CD14-positive monocyte (primary cell): ENCODE data around the gene TECPR2. TPM values are rescaled to one million over a fixed set of nuclear protein-coding genes. Genes with fewer than 3 reads are reported as not detected.

Source experiments
- DNase-seq, 3 donors: peaks; one replicate each; pipeline ENCODE4 v3.0.0-alpha.2; 2011 to 2022
- H2AFZ ChIP-seq: 2 replicates; pipeline ENCODE4 v1.6.0; 2012; ENCODE audit warnings: mild to moderate bottlenecking, low read depth, low read length, inconsistent platforms; ENCODE audit not compliant: insufficient read depth, poor library complexity, severe bottlenecking
- H3K27ac ChIP-seq, 2 donors: 1 replicate in 1 of 2; 2 replicates in 1 of 2; pipeline ENCODE4 v1.5.1; 2012 to 2013; ENCODE audit warnings: low read length in 2 of 2, control low read depth in 1 of 2, inconsistent platforms in 1 of 2, low read depth in 1 of 2, mild to moderate bottlenecking in 1 of 2
- H3K27me3 ChIP-seq, 2 donors: one replicate each; pipeline versions ENCODE4 v1.6.0 to v1.6.1; 2011 to 2013; ENCODE audit warnings: low read length in 2 of 2; ENCODE audit not compliant: control insufficient read depth in 2 of 2, insufficient read depth in 2 of 2
- H3K36me3 ChIP-seq, 2 donors: replicated peaks in 1 of 2; 1 replicate in 1 of 2; 2 replicates in 1 of 2; pipeline versions ENCODE4 v1.5.1 to v1.6.1; 2012 to 2013; ENCODE audit warnings: low read length in 2 of 2, control low read depth in 1 of 2, inconsistent platforms in 1 of 2, mild to moderate bottlenecking in 1 of 2; ENCODE audit not compliant: insufficient read depth in 2 of 2, control insufficient read depth in 1 of 2
- H3K4me1 ChIP-seq, 2 donors: 1 replicate in 1 of 2; 2 replicates in 1 of 2; pipeline versions ENCODE4 v1.5.1 to v1.6.1; 2012 to 2013; ENCODE audit warnings: low read length in 2 of 2, control low read depth in 1 of 2, inconsistent platforms in 1 of 2, mild to moderate bottlenecking in 1 of 2, moderate library complexity in 1 of 2; ENCODE audit not compliant: insufficient read depth in 2 of 2, control insufficient read depth in 1 of 2
- H3K4me2 ChIP-seq: replicated peaks from 2 replicates; pipeline ENCODE3; 2012; ENCODE audit warnings: low read length, moderate library complexity, mild to moderate bottlenecking; ENCODE audit not compliant: poor library complexity, severe bottlenecking; ENCODE audit errors: extremely low read depth
- H3K4me3 ChIP-seq, 3 experiments: fragments of 200-600 bp in 1 of 3; sonication (generic) in 1 of 3; replicated peaks in 1 of 3; 1 replicate in 2 of 3; 2 replicates in 1 of 3; pipeline ENCODE4 v1.5.1; 2011 to 2013; ENCODE audit warnings: low read length in 3 of 3, mild to moderate bottlenecking in 3 of 3, control low read depth in 2 of 3, low read depth in 2 of 3, inconsistent platforms in 1 of 3, moderate library complexity in 1 of 3
- H3K79me2 ChIP-seq: 2 replicates; pipeline ENCODE4 v1.6.0; 2012; ENCODE audit warnings: mild to moderate bottlenecking, control low read depth, inconsistent platforms, low read length, moderate library complexity; ENCODE audit not compliant: insufficient read depth
- H3K9ac ChIP-seq: 2 replicates; pipeline ENCODE4 v1.6.0; 2017; ENCODE audit warnings: low read length, mild to moderate bottlenecking; ENCODE audit not compliant: insufficient read depth, poor library complexity, severe bottlenecking
- H3K9me3 ChIP-seq, 2 donors: replicated peaks in 1 of 2; 1 replicate in 1 of 2; 2 replicates in 1 of 2; pipeline versions ENCODE4 v1.5.1 to v1.6.1; 2012 to 2013; ENCODE audit warnings: low read length in 2 of 2, control low read depth in 1 of 2; ENCODE audit not compliant: control insufficient read depth in 1 of 2, insufficient read depth in 1 of 2
- H4K20me1 ChIP-seq: 2 replicates; pipeline ENCODE4 v1.6.0; 2012; ENCODE audit warnings: mild to moderate bottlenecking, low read length, control low read depth, moderate library complexity; ENCODE audit not compliant: insufficient read depth
- H3K27ac Mint-ChIP-seq, 7 donors: one replicate each; pipeline ENCODE4 v1.8.0; 2020; ENCODE audit warnings: mild to moderate bottlenecking in 7 of 7, mixed read lengths in 7 of 7, moderate library complexity in 6 of 7, inconsistent platforms in 2 of 7
- H3K27me3 Mint-ChIP-seq, 3 donors: one replicate each; pipeline ENCODE4 v1.8.0; 2021 to 2022; ENCODE audit warnings: low read depth in 3 of 3, mild to moderate bottlenecking in 3 of 3, mixed read lengths in 3 of 3, moderate library complexity in 3 of 3, inconsistent platforms in 1 of 3
- H3K36me3 Mint-ChIP-seq, 2 donors: one replicate each; pipeline ENCODE4 v1.8.0; 2020; ENCODE audit warnings: mixed read lengths in 2 of 2, inconsistent platforms in 1 of 2, mild to moderate bottlenecking in 1 of 2
- H3K4me1 Mint-ChIP-seq: one replicate; pipeline ENCODE4 v1.8.0; 2020; ENCODE audit warnings: mild to moderate bottlenecking, mixed read lengths
- H3K4me3 Mint-ChIP-seq, 2 donors: one replicate each; pipeline ENCODE4 v1.8.0; 2020; ENCODE audit warnings: mild to moderate bottlenecking in 2 of 2, mixed read lengths in 2 of 2, moderate library complexity in 1 of 2
- H3K9me3 Mint-ChIP-seq, 7 donors: one replicate each; pipeline ENCODE4 v1.8.0; 2020 to 2022; ENCODE audit warnings: mixed read lengths in 7 of 7, mild to moderate bottlenecking in 6 of 7, moderate library complexity in 6 of 7, inconsistent platforms in 2 of 7
- CTCF ChIP-seq: fragments of 200-600 bp; IDR thresholded peaks from one replicate; pipeline ENCODE4 v1.8.0; 2022; ENCODE audit warnings: antibody characterized with exemption, mild to moderate bottlenecking
- WGBS: methylation state at CpG from one replicate; pipeline ENCODE4 v1.1.5; 2013; ENCODE audit warnings: missing lambda C conversion rate; ENCODE audit not compliant: insufficient coverage; 5-methylcytosine and 5-hydroxymethylcytosine counted together
- intact Hi-C, 2 donors: fragments of 100-400 bp; cut with micrococcal nuclease; formaldehyde crosslinking; loops; one replicate each; pipeline versions ENCODE4 v1.15.0 to v1.15.1; 2023
- polyA plus RNA-seq, 3 donors: library from polyadenylated mRNA; depleted of rRNA in 1 of 3; unstranded in 2 of 3; stranded (reverse) in 1 of 3; fragments of 300-500 nt in 2 of 3; fragments of >200 nt in 1 of 3; fragmentation: Illumina TruSeq in 2 of 3; gene quantifications; 1 replicate in 2 of 3; 2 replicates in 1 of 3; pipeline ENCODE4 v1.2.3, GENCODE V29; 2012 to 2021

Gene TECPR2
- polyA plus RNA-seq, 3 donors = 2.8 to 10.4 (median 6.4) TPM

- Mint-ChIP-seq H3K4me3 (peak overlapping the region; percentile 69 to 78), H3K36me3 (peaks cover 2 to 10% of the 10 kb centered on the region in 2 donors), H3K27me3 (peaks cover 2 to 10% (median 4%) of the 10 kb centered on the region in 3 donors), H3K27ac (peak overlapping the region in 6 of 7 donors; percentile 68 to 92 (median 83)), H3K4me1 (peaks cover 19% of the 10 kb centered on the region), H3K9me3 (peaks cover 0 to 3% (median 0%) of the 10 kb centered on the region in 7 donors)
- H4K20me1 ChIP-seq = no peaks in the 10 kb centered on the region
- peak overlapping the region in 1 of 2 donors; percentile 53 for H3K27ac ChIP-seq
- intact Hi-C loops = loop anchor here in 1 of 2 donors (10.0 kb wide), 1 partner anchor 144 kb away; the partner anchor contains the start of genes CINP and TECPR2
- DNase-seq = peak; percentile 68 to 82 (median 80)
- peaks cover 0 to 4% of the 10 kb centered on the region in 2 donors for H3K27me3 ChIP-seq
- WGBS = 12% methylated on average over 97 of the region's 110 CpGs
- H3K9me3 ChIP-seq = no peaks in the 10 kb centered on the region
- peak overlapping the region; percentile 59 for H3K4me2 ChIP-seq
- H3K4me1 ChIP-seq = peaks cover 16 to 19% of the 10 kb centered on the region in 2 donors
- H3K4me3 ChIP-seq = peak overlapping the region in 2 of 3 experiments; percentile 18 to 61
- peak overlapping the region; percentile 45 for H3K9ac ChIP-seq
- H3K36me3 ChIP-seq = no peaks in the 10 kb centered on the region
- no peaks in the 10 kb centered on the region for H3K79me2 ChIP-seq
- H2AFZ ChIP-seq = peak overlapping the region; percentile 44
- TF ChIP-seq CTCF = no peak
Observed at GRCh38 chr14:102508774-102509745, 146.3 kb downstream of the TECPR2 start.
